ENCODE data around the gene XIST.

The XIST gene

DNA sequence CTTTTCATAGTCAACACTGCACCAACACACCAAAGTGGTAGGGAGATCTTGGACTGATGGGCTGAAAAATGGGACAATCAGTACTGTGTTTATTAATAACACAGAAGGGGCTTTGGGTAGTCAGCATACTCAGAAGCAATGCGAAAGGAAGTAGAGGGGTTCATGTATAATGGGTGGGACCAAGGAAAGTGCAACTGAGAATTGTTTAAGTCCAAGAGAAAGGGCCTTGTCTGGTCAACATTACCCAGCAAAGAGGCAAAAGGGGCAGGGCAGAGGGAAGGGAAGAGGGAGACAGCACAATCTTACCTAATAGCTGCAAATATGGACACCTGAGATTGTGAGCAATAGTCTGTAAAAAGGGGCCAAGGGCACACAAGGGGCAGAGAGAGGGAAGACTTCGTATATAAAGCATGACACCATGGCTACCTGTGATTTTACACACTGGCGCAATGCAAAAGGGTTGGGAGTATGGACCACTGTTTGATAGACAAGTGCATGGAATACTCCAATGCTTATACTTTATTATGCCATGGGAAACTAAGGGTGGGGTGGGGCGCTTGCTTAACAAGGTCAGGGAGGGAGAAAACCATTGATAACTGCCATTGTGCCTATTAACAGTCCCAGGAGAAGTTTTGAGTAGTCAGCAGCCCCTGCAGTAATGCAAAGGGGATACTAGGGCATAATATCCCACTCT lies 9.8 kb downstream of the XIST start:
- no peaks in the 10 kb centered on the region for H3K27me3 ChIP-seq (ENCODE audit: insufficient read depth, poor library complexity, severe bottlenecking)
- DNase-seq (ENCODE audit: low read depth in 1 of 2, low spot score in 1 of 2), result no peak
- H3K27ac ChIP-seq (replicated peaks), result no peak overlapping the region
- TF ChIP-seq REST (IDR thresholded peaks at IDR 0.05; ENCODE audit: insufficient replicate concordance, low read depth), result no peak
- TF ChIP-seq POLR2AphosphoS5 (IDR thresholded peaks at IDR 0.05; ENCODE audit: low read depth), result no peak
- TF ChIP-seq SPI1 (IDR thresholded peaks at IDR 0.05; ENCODE audit: borderline replicate concordance, low read depth), result no peak
- TF ChIP-seq GABPA (IDR thresholded peaks at IDR 0.05; ENCODE audit: low read depth), result no peak
- TF ChIP-seq, protein P1, sequence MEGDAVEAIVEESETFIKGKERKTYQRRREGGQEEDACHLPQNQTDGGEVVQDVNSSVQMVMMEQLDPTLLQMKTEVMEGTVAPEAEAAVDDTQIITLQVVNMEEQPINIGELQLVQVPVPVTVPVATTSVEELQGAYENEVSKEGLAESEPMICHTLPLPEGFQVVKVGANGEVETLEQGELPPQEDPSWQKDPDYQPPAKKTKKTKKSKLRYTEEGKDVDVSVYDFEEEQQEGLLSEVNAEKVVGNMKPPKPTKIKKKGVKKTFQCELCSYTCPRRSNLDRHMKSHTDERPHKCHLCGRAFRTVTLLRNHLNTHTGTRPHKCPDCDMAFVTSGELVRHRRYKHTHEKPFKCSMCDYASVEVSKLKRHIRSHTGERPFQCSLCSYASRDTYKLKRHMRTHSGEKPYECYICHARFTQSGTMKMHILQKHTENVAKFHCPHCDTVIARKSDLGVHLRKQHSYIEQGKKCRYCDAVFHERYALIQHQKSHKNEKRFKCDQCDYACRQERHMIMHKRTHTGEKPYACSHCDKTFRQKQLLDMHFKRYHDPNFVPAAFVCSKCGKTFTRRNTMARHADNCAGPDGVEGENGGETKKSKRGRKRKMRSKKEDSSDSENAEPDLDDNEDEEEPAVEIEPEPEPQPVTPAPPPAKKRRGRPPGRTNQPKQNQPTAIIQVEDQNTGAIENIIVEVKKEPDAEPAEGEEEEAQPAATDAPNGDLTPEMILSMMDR (IDR thresholded peaks at IDR 0.05; ENCODE audit: insufficient read depth, low read length), result no peak
- no peak overlapping the region for H3K4me3 ChIP-seq (replicated peaks; ENCODE audit: insufficient read depth, low read length)

DNA sequence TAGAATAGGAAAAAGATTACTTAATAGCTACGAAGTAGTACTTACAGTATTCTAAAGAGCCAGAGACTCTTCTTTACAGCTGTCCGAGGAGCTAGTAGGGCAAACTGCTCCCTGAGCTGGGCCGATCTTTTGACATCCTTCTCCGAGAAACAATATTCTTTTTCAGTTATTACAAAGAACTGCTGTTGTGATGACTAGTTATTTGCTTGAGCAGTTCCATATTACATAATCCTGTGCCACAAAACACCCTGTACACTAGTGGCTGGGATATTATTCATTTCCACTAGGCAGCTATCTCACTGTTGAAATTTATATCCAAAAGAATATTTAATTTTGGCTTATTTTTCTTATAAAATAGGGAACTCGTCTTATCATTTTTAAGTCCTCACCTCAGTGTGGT lies 11.2 kb downstream of the XIST start:
- no peak for TF ChIP-seq POLR2AphosphoS5 (IDR thresholded peaks at IDR 0.05; ENCODE audit: low read depth)
- no peak for TF ChIP-seq GABPA (IDR thresholded peaks at IDR 0.05; ENCODE audit: low read depth)
- no peak for TF ChIP-seq REST (IDR thresholded peaks at IDR 0.05; ENCODE audit: insufficient replicate concordance, low read depth)
- TF ChIP-seq, protein P1 (IDR thresholded peaks at IDR 0.05; ENCODE audit: insufficient read depth, low read length), result no peak
- TF ChIP-seq SPI1 (IDR thresholded peaks at IDR 0.05; ENCODE audit: borderline replicate concordance, low read depth), result no peak
- Histone ChIP-seq H3K27ac (replicated peaks) (no peak overlapping the region), H3K4me3 (replicated peaks; ENCODE audit: insufficient read depth, low read length) (no peak overlapping the region), H3K27me3 (ENCODE audit: insufficient read depth, poor library complexity, severe bottlenecking) (no peaks in the 10 kb centered on the region)
- no peak for DNase-seq (ENCODE audit: low read depth in 1 of 2, low spot score in 1 of 2)

DNA sequence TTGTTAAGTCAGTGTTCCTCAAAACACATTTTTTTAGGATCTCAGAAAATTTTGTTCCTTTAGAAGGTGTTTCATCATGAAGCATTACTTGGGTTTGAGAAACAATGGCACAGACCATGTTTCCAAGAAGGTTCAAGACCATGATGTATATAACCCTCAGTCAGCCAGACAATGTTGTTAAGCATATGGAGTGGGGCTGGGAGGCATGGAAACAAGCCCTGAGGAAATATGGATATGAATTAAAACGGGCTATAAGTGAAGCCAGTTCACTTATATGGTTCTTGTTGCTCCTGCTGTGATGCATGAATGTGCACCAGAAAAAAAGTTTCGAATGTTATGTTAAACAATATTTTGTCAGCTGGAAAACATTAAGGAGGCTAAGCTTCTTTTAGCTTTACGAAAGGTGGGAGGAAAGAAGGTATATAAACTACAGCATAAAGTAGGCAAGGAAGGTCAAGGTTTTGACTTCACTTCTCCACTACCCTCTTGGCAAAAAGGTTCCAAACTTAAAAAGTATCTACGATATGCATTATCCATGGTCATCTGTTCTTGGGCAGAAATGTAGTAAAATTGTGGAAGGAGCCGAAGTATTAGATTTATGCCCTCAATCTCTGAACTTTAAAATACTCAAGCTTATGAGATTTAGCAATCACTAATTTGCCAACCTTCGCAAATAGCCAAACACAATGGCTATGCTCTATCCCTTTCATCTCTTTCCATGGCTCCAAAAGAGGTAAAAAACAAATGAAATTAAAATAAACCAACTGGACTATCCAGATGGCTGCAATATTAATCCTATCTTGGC lies 12.2 kb downstream of the XIST start:
- Histone ChIP-seq H3K27me3 (ENCODE audit: insufficient read depth, poor library complexity, severe bottlenecking) (no peaks in the 10 kb centered on the region), H3K4me3 (replicated peaks; ENCODE audit: insufficient read depth, low read length) (no peak overlapping the region), H3K27ac (replicated peaks) (no peak overlapping the region)
- DNase-seq (ENCODE audit: low read depth in 1 of 2, low spot score in 1 of 2), result no peak
- TF ChIP-seq SPI1 (IDR thresholded peaks at IDR 0.05; ENCODE audit: borderline replicate concordance, low read depth), result no peak
- TF ChIP-seq POLR2AphosphoS5 (IDR thresholded peaks at IDR 0.05; ENCODE audit: low read depth), result no peak
- TF ChIP-seq, protein P1 (IDR thresholded peaks at IDR 0.05; ENCODE audit: insufficient read depth, low read length), result no peak
- TF ChIP-seq GABPA (IDR thresholded peaks at IDR 0.05; ENCODE audit: low read depth), result no peak
- TF ChIP-seq REST (IDR thresholded peaks at IDR 0.05; ENCODE audit: insufficient replicate concordance, low read depth), result no peak

All from HL-60 (cell line).